ENCODE data around the gene DCUN1D1. TPM values are rescaled to one million over a fixed set of nuclear protein-coding genes. Genes with fewer than 3 reads are reported as not detected.

DCUN1D1 gene
- total and polyA plus RNA-seq, 2 of the 13 experiments (the other 11 are each of a cell fraction or from before 2014, with no cell fraction given) = 10.5 to 39.7 TPM

GRCh38 chr3:182919866-182920357, 60.4 kb downstream of the DCUN1D1 start (continued):
- no peak for TF ChIP-seq SNAPC4 (CRISPR knock-in tag; IDR thresholded peaks at IDR 0.05)
- no peak for TF ChIP-seq PHF5A (CRISPR knock-in tag; IDR thresholded peaks at IDR 0.05; ENCODE audit: low read depth, unreplicated experiment)

- CTCF ChIA-PET (ENCODE audit: low intra/inter-chr PET ratio, low total read pairs) = no interaction called here
- Histone ChIP-seq H3K4me1 (ENCODE audit: insufficient read depth, low read length) (no peaks in the 10 kb centered on the region), H4K20me1 (ENCODE audit: insufficient read depth, low read length) (no peaks in the 10 kb centered on the region), H3K4me3 (replicated peaks in 1 of 3; ENCODE audit: insufficient read depth in 1 of 3, low read depth in 2 of 3, low read length in 3 of 3) (no peak overlapping the region), H3K4me2 (ENCODE audit: low read depth, low read length) (no peak overlapping the region), H3K27ac (ENCODE audit: extremely low read length, insufficient read depth, low read length) (no peak overlapping the region), H3K9ac (ENCODE audit: insufficient read depth, low read depth, low read length) (no peak overlapping the region), H3K36me3 (replicated peaks in 1 of 2; ENCODE audit: control insufficient read depth in 1 of 2, insufficient read depth in 2 of 2, low read length in 2 of 2) (peaks cover 2 to 5% of the 10 kb centered on the region in 2 experiments; a peak in 1 of 5 replicates), H3K79me2 (ENCODE audit: insufficient read depth, low read length) (no peaks in the 10 kb centered on the region), H2AFZ (ENCODE audit: low read length) (no peak overlapping the region), H3K27me3 (ENCODE audit: control insufficient read depth in 1 of 2, insufficient read depth in 2 of 2, low read length in 2 of 2) (no peaks in the 10 kb centered on the region), H3K9me3 (ENCODE audit: low read length) (no peaks in the 10 kb centered on the region)
- DNase-seq (ENCODE audit: low spot score) (no peak), ATAC-seq (no peak), FAIRE-seq (no peak)
- POLR2A ChIA-PET = no interaction called here
- in situ Hi-C loops (cut with HindIII; ENCODE audit: extremely low pct_ligation_motif_present, low pct_unique_long_range_greater_than_20kb) = no loop called here
- 89% methylated on average over 3 of the region's 3 CpGs for WGBS (ENCODE audit: low lambda C conversion rate)
- intact Hi-C loops (cut with micrococcal nuclease; ENCODE audit: unreplicated experiment) = no loop called here
- BruUV-seq (replicated peaks) = no TSS peak
- TF ChIP-seq ARHGAP35 (CRISPR knock-in tag; IDR thresholded peaks at IDR 0.05; ENCODE audit: borderline replicate concordance) (no peak), ZNF577 (CRISPR knock-in tag; IDR thresholded peaks at IDR 0.05; ENCODE audit: borderline replicate concordance, low read depth) (no peak), HES4 (CRISPR knock-in tag; IDR thresholded peaks at IDR 0.05; ENCODE audit: borderline replicate concordance) (no peak), CREBL2 (CRISPR knock-in tag; IDR thresholded peaks at IDR 0.05; ENCODE audit: borderline replicate concordance) (no peak), CHCHD3 (CRISPR knock-in tag; IDR thresholded peaks at IDR 0.05) (no peak), JUN (CRISPR knock-in tag; IDR thresholded peaks at IDR 0.05) (no peak), KDM3A (CRISPR knock-in tag; IDR thresholded peaks at IDR 0.05; ENCODE audit: low read depth) (no peak), IRX3 (CRISPR knock-in tag; IDR thresholded peaks at IDR 0.05; ENCODE audit: borderline replicate concordance, low read depth) (no peak), ZNF234 (CRISPR knock-in tag; conservative IDR thresholded peaks at IDR 0.05) (no peak), FOXK1 (CRISPR knock-in tag; IDR thresholded peaks at IDR 0.05; ENCODE audit: borderline replicate concordance, low read depth) (no peak), MYPOP (CRISPR knock-in tag; IDR thresholded peaks at IDR 0.05) (no peak), ZBTB8A (CRISPR knock-in tag; IDR thresholded peaks at IDR 0.05; ENCODE audit: borderline replicate concordance, low read depth) (no peak)
Observed at GRCh38 chr3:182917134-182917533, 63.2 kb downstream of the DCUN1D1 start.
